ENCODE data around the gene B4GAT1. TPM values are rescaled to one million over a fixed set of nuclear protein-coding genes. Genes with fewer than 3 reads are reported as not detected.

Gene B4GAT1
- total and polyA plus RNA-seq, 2 donors (not counting 1 experiment from before 2014, with no cell fraction given), result 1.4 to 5.2 TPM

DNA sequence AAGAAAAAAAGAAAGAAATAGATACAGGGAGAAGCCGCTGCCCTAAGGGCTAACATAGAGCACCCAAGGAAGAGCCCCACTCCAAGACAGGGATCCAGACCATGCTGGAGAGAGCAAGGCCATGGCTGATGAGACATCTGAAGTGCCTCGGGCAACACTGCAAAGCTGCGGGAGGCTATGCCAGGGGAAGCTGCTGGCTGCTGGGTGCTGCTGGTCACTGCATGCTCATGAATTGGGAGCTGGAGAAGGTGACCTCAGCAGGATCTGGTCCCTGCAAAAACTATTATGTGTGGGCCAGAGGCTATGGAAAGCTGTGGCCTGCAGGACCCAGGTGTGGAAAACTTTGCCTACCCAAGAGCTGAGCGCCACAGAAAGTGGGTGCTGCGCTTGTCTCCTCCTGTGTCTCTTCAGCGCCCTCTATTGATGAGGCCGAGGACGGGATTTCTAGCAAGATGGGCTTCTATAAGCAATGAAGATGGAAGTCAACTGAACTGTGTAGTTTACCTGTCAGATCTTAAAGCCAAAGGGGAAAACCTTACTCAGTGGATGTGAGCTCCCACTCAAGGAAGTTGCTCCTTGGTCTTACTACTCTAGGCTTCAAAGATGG, 41.5 kb upstream of the B4GAT1 start:
- Mint-ChIP-seq H3K27ac (no peak overlapping the region), H3K9me3 (ENCODE audit: insufficient read depth) (no peaks in the 10 kb centered on the region), H3K4me3 (no peak overlapping the region), H3K4me1 (peaks cover 12% of the 10 kb centered on the region), H3K27me3 (peaks cover 5% of the 10 kb centered on the region)
- 34% methylated on average over 8 of the region's 8 CpGs for WGBS (ENCODE audit: insufficient coverage)
- no peak overlapping the region for H3K4me3 ChIP-seq (ENCODE audit: control extremely low read depth in 1 of 5, extremely low read depth in 1 of 5, insufficient read depth in 1 of 5, low read depth in 2 of 5, low read length in 4 of 5)
- CTCF ChIA-PET, result interaction anchor here (0.6 to 3.9 kb wide), 26 partner anchors 10 to 995 kb away, joined by 3 to 62 read pairs (median 5); partner anchors contain the start of genes B4GAT1, BRMS1, MRPL11 and RIN1
- DNase-seq (peak; percentile 79), ATAC-seq (ENCODE audit: low read depth) (peak; percentile 58)
- peaks cover 7 to 12% of the 10 kb centered on the region in 2 donors for H3K4me1 ChIP-seq (ENCODE audit: control insufficient read depth in 2 of 2, insufficient read depth in 2 of 2, low read length in 2 of 2)
- H3K79me2 ChIP-seq (ENCODE audit: control insufficient read depth, insufficient read depth, low read length), result no peaks in the 10 kb centered on the region
- H3K9ac ChIP-seq (ENCODE audit: low read length), result no peak overlapping the region
- no peak overlapping the region for H2AFZ ChIP-seq (ENCODE audit: insufficient read depth, low read depth, low read length, poor library complexity, severe bottlenecking)
- H3K27me3 ChIP-seq (replicated peaks in 1 of 4; ENCODE audit: control extremely low read depth in 1 of 4, control insufficient read depth in 3 of 4, insufficient read depth in 4 of 4, low read length in 3 of 4), result no peaks in the 10 kb centered on the region
- H4K20me1 ChIP-seq (ENCODE audit: control insufficient read depth, insufficient read depth, low read length, poor library complexity, severe bottlenecking), result no peaks in the 10 kb centered on the region
- H3K9me3 ChIP-seq (ENCODE audit: control extremely low read depth in 1 of 3, control insufficient read depth in 2 of 3, insufficient read depth in 1 of 3, low read length in 2 of 3), result no peaks in the 10 kb centered on the region
- POLR2A ChIA-PET, result interaction anchor here (0.5 to 1.1 kb wide), 3 partner anchors 76 to 985 kb away, joined by 3 to 5 read pairs (median 4); partner anchors contain the start of gene CLCF1
- no peaks in the 10 kb centered on the region for H3K36me3 ChIP-seq (replicated peaks in 1 of 2; ENCODE audit: control extremely low read depth in 1 of 2, control insufficient read depth in 1 of 2, extremely low read depth in 1 of 2, insufficient read depth in 2 of 2, low read length in 1 of 2)
- TF ChIP-seq EZH2 (IDR thresholded peaks at IDR 0.05; ENCODE audit: borderline replicate concordance, insufficient read depth, low read depth, low read length, poor library complexity, severe bottlenecking), result no peak
- TF ChIP-seq, protein P1, sequence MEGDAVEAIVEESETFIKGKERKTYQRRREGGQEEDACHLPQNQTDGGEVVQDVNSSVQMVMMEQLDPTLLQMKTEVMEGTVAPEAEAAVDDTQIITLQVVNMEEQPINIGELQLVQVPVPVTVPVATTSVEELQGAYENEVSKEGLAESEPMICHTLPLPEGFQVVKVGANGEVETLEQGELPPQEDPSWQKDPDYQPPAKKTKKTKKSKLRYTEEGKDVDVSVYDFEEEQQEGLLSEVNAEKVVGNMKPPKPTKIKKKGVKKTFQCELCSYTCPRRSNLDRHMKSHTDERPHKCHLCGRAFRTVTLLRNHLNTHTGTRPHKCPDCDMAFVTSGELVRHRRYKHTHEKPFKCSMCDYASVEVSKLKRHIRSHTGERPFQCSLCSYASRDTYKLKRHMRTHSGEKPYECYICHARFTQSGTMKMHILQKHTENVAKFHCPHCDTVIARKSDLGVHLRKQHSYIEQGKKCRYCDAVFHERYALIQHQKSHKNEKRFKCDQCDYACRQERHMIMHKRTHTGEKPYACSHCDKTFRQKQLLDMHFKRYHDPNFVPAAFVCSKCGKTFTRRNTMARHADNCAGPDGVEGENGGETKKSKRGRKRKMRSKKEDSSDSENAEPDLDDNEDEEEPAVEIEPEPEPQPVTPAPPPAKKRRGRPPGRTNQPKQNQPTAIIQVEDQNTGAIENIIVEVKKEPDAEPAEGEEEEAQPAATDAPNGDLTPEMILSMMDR (IDR thresholded peaks at IDR 0.05), result peak; percentile 76
- H3K4me2 ChIP-seq (replicated peaks; ENCODE audit: low read depth, low read length, poor library complexity, severe bottlenecking), result no peak overlapping the region
- intact Hi-C loops (cut with micrococcal nuclease), result loop anchor here (5.0 kb wide), 1 partner anchor 42 kb away; the partner anchor contains the start of genes B4GAT1 and BRMS1
- no peak overlapping the region for H3K27ac ChIP-seq (ENCODE audit: low read length in 2 of 2)
